ENCODE data around the gene MBNL1. TPM values are rescaled to one million over a fixed set of nuclear protein-coding genes. Genes with fewer than 3 reads are reported as not detected.

The MBNL1 gene
- total and polyA plus RNA-seq, 4 donors = 17.1 to 110 (median 62.3) TPM

DNA sequence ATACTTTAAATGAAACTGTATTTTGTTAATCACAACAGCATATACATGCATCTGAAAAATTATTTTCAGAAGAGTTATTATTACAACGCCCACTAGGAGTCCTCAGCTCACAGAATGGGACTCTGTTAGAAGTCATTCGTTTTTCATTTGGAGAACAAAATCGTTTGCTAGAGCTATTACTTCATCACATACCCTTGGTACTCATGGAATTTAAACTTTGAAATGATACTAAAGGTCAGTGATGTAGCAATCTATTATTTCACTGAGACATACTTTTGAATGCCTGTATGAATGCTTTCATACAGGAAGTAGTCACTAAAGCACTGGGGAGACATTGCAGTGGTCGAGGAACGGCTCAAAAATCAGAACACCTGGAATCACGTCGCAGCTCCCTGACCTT, 198.1 kb downstream of the MBNL1 start:
- Histone ChIP-seq H3K4me1 (ENCODE audit: control insufficient read depth in 4 of 4, insufficient read depth in 4 of 4, low read length in 3 of 4) (peaks cover 0 to 2% (median under 1%) of the 10 kb centered on the region in 4 donors), H3K4me3 (ENCODE audit: low read depth in 1 of 3, low read length in 3 of 3) (no peak overlapping the region), H3K27me3 (ENCODE audit: control insufficient read depth in 4 of 4, insufficient read depth in 4 of 4, low read length in 3 of 4) (no peaks in the 10 kb centered on the region), H3K27ac (ENCODE audit: low read depth in 1 of 2, low read length in 2 of 2) (peak overlapping the region in 1 of 2 donors; percentile 7), H3K9ac (ENCODE audit: low read depth in 1 of 2, low read length in 2 of 2) (no peak overlapping the region), H3K36me3 (ENCODE audit: control insufficient read depth in 4 of 4, insufficient read depth in 3 of 4, low read depth in 1 of 4, low read length in 3 of 4) (peaks cover 0 to 18% (median 16%) of the 10 kb centered on the region in 4 donors), H3K9me3 (ENCODE audit: control insufficient read depth in 4 of 4, low read length in 3 of 4) (no peaks in the 10 kb centered on the region)
- 64% methylated on average over 7 of the region's 7 CpGs for WGBS
- TF ChIP-seq JUND (IDR thresholded peaks at IDR 0.05) (peak; percentile 33 to 49), YY1 (IDR thresholded peaks at IDR 0.05) (peak; percentile 18), GABPA (IDR thresholded peaks at IDR 0.05 in 1 of 2, conservative IDR thresholded peaks at IDR 0.05 in 1 of 2) (peak in 1 of 2 donors; percentile 16), RAD21 (IDR thresholded peaks at IDR 0.05) (peak; percentile 58 to 75), RXRA (IDR thresholded peaks at IDR 0.05) (peak; percentile 48 to 70), SP1 (IDR thresholded peaks at IDR 0.05) (peak; percentile 55), CTCF (IDR thresholded peaks at IDR 0.05; ENCODE audit: low read depth, low read length, missing input control) (peak; percentile 18), NR2F2 (IDR thresholded peaks at IDR 0.05) (no peak), FOXA2 (IDR thresholded peaks at IDR 0.05) (no peak), FOXA1 (IDR thresholded peaks at IDR 0.05) (no peak), HNF4G (IDR thresholded peaks at IDR 0.05) (peak; percentile 84), HNF4A (conservative IDR thresholded peaks at IDR 0.05) (peak; percentile 93 to 99), ATF3 (IDR thresholded peaks at IDR 0.05) (peak; percentile 27)
- TF ChIP-seq, protein P1, sequence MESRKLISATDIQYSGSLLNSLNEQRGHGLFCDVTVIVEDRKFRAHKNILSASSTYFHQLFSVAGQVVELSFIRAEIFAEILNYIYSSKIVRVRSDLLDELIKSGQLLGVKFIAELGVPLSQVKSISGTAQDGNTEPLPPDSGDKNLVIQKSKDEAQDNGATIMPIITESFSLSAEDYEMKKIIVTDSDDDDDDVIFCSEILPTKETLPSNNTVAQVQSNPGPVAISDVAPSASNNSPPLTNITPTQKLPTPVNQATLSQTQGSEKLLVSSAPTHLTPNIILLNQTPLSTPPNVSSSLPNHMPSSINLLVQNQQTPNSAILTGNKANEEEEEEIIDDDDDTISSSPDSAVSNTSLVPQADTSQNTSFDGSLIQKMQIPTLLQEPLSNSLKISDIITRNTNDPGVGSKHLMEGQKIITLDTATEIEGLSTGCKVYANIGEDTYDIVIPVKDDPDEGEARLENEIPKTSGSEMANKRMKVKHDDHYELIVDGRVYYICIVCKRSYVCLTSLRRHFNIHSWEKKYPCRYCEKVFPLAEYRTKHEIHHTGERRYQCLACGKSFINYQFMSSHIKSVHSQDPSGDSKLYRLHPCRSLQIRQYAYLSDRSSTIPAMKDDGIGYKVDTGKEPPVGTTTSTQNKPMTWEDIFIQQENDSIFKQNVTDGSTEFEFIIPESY (IDR thresholded peaks at IDR 0.05) = peak; percentile 19
- TF ChIP-seq, protein P2, sequence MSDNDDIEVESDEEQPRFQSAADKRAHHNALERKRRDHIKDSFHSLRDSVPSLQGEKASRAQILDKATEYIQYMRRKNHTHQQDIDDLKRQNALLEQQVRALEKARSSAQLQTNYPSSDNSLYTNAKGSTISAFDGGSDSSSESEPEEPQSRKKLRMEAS (IDR thresholded peaks at IDR 0.05) = peak; percentile 39
- no peak for DNase-seq (ENCODE audit: low spot score)

DNA sequence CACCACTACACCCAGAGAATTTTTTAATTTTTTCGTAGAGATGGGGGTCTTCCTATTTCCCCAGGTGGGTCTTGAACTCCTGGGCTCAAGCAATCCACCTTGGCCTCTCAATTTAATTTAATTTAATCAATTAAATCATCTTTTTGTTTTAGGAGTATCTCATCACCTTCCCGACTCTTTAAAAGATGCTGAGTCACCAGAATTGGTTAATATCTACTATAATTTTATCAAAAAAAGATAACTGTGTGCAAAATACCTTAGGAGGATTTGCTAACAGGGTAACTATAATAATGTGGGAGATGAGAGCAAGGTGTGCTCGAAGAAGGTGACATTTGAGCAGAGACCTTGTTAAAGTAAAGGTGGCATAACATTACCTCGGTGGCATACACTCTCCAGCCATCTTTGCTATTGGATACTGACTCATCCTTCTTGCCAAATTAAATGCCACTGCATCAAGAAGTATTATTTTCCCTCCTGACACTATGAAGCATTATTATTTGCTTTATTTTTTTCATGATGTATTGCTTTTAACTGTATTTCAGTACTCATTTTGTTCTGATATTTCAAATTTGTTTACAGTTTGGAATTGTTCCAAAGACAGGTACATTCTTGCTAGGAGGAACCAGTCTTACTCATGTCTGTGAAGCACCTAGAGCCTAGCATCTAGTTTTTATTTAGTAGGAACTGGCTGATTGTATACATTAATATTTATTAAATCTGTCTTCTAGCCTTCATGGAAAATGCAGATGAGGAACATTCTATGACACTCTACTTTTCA, 200.7 kb downstream of the MBNL1 start:
- TF ChIP-seq NR2F2 (IDR thresholded peaks at IDR 0.05) (no peak), HNF4G (IDR thresholded peaks at IDR 0.05) (no peak), RXRA (IDR thresholded peaks at IDR 0.05) (no peak), CTCF (IDR thresholded peaks at IDR 0.05; ENCODE audit: low read depth, low read length, missing input control) (no peak)
- TF ChIP-seq, protein P2 (IDR thresholded peaks at IDR 0.05) = no peak
- peaks cover 0 to 6% (median under 1%) of the 10 kb centered on the region in 4 donors for H3K4me1 ChIP-seq (ENCODE audit: control insufficient read depth in 4 of 4, insufficient read depth in 4 of 4, low read length in 3 of 4)
- H3K9ac ChIP-seq (ENCODE audit: low read depth in 1 of 2, low read length in 2 of 2) = no peak overlapping the region
- H3K36me3 ChIP-seq (ENCODE audit: control insufficient read depth in 4 of 4, insufficient read depth in 3 of 4, low read depth in 1 of 4, low read length in 3 of 4) = peaks cover 0 to 10% (median 4%) of the 10 kb centered on the region in 4 donors
- H3K27ac ChIP-seq (ENCODE audit: low read depth in 1 of 2, low read length in 2 of 2) = no peak overlapping the region
- no peaks in the 10 kb centered on the region for H3K27me3 ChIP-seq (ENCODE audit: control insufficient read depth in 4 of 4, insufficient read depth in 4 of 4, low read length in 3 of 4)
- H3K4me3 ChIP-seq (ENCODE audit: low read depth in 1 of 3, low read length in 3 of 3) = no peak overlapping the region
- 87% methylated on average over 4 of the region's 4 CpGs for WGBS
- DNase-seq (ENCODE audit: low spot score) = no peak
- no peaks in the 10 kb centered on the region for H3K9me3 ChIP-seq (ENCODE audit: control insufficient read depth in 4 of 4, low read length in 3 of 4)

All from liver (tissue), 9 donors.